ENCODE data around the gene TMSB4Y.

DNA sequence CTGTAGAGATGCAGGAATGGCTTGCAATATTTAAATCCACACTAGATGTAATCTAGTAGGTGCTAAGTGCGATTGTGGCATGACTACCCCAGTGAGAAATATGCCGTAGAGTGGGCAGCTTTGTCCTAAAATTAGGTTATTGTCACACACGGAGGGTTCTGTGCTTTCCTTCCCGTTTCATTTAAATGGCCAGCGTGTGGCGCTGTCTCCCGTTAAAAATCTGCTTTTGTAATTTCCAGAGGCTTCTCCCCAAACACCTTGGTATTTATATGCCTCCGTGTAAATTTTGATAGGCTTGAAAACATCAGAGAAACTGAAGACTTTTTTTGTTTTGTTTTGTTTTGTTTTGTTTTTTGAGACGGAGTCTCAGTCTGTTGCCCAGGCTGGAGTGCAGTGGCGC lies 34.9 kb downstream of the TMSB4Y start:
- TF ChIP-seq, protein P1, sequence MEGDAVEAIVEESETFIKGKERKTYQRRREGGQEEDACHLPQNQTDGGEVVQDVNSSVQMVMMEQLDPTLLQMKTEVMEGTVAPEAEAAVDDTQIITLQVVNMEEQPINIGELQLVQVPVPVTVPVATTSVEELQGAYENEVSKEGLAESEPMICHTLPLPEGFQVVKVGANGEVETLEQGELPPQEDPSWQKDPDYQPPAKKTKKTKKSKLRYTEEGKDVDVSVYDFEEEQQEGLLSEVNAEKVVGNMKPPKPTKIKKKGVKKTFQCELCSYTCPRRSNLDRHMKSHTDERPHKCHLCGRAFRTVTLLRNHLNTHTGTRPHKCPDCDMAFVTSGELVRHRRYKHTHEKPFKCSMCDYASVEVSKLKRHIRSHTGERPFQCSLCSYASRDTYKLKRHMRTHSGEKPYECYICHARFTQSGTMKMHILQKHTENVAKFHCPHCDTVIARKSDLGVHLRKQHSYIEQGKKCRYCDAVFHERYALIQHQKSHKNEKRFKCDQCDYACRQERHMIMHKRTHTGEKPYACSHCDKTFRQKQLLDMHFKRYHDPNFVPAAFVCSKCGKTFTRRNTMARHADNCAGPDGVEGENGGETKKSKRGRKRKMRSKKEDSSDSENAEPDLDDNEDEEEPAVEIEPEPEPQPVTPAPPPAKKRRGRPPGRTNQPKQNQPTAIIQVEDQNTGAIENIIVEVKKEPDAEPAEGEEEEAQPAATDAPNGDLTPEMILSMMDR (IDR thresholded peaks at IDR 0.05; ENCODE audit: low read depth, low read length, missing input control): peak; percentile 31
- TF ChIP-seq FOXA2 (IDR thresholded peaks at IDR 0.05) (no peak), RAD21 (IDR thresholded peaks at IDR 0.05) (peak in 1 of 2 donors; percentile 62), RXRA (IDR thresholded peaks at IDR 0.05) (no peak), YY1 (IDR thresholded peaks at IDR 0.05) (no peak), TAF1 (conservative IDR thresholded peaks at IDR 0.05) (no peak), GABPA (IDR thresholded peaks at IDR 0.05 in 1 of 2, conservative IDR thresholded peaks at IDR 0.05 in 1 of 2) (no peak)
- TF ChIP-seq, protein P2, sequence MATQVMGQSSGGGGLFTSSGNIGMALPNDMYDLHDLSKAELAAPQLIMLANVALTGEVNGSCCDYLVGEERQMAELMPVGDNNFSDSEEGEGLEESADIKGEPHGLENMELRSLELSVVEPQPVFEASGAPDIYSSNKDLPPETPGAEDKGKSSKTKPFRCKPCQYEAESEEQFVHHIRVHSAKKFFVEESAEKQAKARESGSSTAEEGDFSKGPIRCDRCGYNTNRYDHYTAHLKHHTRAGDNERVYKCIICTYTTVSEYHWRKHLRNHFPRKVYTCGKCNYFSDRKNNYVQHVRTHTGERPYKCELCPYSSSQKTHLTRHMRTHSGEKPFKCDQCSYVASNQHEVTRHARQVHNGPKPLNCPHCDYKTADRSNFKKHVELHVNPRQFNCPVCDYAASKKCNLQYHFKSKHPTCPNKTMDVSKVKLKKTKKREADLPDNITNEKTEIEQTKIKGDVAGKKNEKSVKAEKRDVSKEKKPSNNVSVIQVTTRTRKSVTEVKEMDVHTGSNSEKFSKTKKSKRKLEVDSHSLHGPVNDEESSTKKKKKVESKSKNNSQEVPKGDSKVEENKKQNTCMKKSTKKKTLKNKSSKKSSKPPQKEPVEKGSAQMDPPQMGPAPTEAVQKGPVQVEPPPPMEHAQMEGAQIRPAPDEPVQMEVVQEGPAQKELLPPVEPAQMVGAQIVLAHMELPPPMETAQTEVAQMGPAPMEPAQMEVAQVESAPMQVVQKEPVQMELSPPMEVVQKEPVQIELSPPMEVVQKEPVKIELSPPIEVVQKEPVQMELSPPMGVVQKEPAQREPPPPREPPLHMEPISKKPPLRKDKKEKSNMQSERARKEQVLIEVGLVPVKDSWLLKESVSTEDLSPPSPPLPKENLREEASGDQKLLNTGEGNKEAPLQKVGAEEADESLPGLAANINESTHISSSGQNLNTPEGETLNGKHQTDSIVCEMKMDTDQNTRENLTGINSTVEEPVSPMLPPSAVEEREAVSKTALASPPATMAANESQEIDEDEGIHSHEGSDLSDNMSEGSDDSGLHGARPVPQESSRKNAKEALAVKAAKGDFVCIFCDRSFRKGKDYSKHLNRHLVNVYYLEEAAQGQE (IDR thresholded peaks at IDR 0.05): no peak
- TF ChIP-seq, protein P3, sequence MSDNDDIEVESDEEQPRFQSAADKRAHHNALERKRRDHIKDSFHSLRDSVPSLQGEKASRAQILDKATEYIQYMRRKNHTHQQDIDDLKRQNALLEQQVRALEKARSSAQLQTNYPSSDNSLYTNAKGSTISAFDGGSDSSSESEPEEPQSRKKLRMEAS (IDR thresholded peaks at IDR 0.05): no peak
- TF ChIP-seq, protein P4, sequence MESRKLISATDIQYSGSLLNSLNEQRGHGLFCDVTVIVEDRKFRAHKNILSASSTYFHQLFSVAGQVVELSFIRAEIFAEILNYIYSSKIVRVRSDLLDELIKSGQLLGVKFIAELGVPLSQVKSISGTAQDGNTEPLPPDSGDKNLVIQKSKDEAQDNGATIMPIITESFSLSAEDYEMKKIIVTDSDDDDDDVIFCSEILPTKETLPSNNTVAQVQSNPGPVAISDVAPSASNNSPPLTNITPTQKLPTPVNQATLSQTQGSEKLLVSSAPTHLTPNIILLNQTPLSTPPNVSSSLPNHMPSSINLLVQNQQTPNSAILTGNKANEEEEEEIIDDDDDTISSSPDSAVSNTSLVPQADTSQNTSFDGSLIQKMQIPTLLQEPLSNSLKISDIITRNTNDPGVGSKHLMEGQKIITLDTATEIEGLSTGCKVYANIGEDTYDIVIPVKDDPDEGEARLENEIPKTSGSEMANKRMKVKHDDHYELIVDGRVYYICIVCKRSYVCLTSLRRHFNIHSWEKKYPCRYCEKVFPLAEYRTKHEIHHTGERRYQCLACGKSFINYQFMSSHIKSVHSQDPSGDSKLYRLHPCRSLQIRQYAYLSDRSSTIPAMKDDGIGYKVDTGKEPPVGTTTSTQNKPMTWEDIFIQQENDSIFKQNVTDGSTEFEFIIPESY (IDR thresholded peaks at IDR 0.05): no peak

Measured in liver (tissue), 3 donors.